AG04450 (cell line): Measurements from ENCODE around the gene NOXA1. TPM values are rescaled to one million over a fixed set of nuclear protein-coding genes. Genes with fewer than 3 reads are reported as not detected.

Experiments used
- CTCF ChIA-PET: fragments of 300-600, 350-600 bp; formaldehyde crosslinking; extraction: SDS; loops from one replicate; lab custom pipeline; 2022; ENCODE audit warnings: antibody characterized with exemption, inconsistent platforms; lab: Charles Lee
- POLR2A ChIA-PET: fragments of 350-600 bp; formaldehyde crosslinking; extraction: SDS; loops from one replicate; lab custom pipeline; 2021; ENCODE audit warnings: antibody characterized with exemption, inconsistent platforms; lab: Yijun Ruan, JAX
- DNase-seq: peaks from one replicate; pipeline ENCODE4 v3.0.0-alpha.2; 2011; ENCODE audit warnings: low read depth, low spot score
- H3K27ac ChIP-seq: one replicate; pipeline ENCODE4 v1.5.1; 2012; ENCODE audit warnings: low read depth, low read length, control low read depth
- H3K27me3 ChIP-seq: one replicate; pipeline ENCODE4 v1.6.0; 2012; ENCODE audit warnings: low read length; ENCODE audit not compliant: control insufficient read depth, insufficient read depth
- H3K4me3 ChIP-seq: 2 replicates; pipeline ENCODE4 v1.5.1; 2011; ENCODE audit warnings: mild to moderate bottlenecking, low read depth, low read length, control low read depth
- H3K9me3 ChIP-seq: 2 replicates; pipeline ENCODE4 v1.5.1; 2012; ENCODE audit warnings: low read length; ENCODE audit not compliant: control insufficient read depth, insufficient read depth
- CTCF ChIP-seq: IDR thresholded peaks from 2 replicates; pipeline ENCODE4 v1.5.1; 2011; ENCODE audit warnings: low read depth, low read length, control low read depth, inconsistent platforms
- polyA plus RNA-seq: library from polyadenylated mRNA; depleted of rRNA; stranded (reverse); fragments of >200 nt; gene quantifications from 2 replicates; pipeline ENCODE4 v1.2.3, GENCODE V29; 2011

Gene NOXA1
- polyA plus RNA-seq, 1 experiment: 0.06 TPM

DNA sequence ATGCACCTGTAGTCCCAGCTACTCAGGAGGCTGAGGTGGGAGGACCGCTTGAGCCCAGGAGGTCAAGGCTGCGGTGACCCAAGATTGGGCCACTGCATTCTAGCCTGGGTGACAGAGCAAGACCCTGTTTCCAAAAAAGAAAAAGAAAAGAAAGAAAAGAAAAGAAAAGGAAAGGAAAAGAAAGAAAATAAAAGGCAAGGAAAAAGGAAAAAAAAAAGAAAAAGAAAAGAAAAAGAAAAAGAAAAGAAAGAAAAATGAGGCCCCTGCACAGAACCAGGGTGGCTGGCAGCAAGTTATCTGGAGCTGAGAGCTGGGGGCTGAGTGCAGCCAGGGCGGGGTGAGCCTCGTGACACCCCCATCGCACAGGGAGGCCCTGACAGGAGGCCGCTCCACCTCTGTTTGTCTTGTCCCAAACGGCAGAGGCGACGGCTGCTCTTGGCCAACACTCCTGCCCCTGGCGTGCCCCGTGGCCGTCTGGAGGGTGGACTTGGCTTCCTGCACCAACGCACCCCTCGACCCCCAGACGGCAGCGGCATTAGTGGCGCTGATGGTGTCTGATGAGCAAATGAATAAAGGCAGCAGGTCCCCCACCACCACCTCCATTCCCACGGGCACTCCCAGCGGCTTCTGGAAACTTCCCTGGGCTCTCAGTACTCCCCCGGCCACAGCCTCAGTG is 17.0 kb upstream of the NOXA1 start:
- Histone ChIP-seq H3K27me3 (no peaks in the 10 kb centered on the region), H3K4me3 (no peak overlapping the region), H3K27ac (no peak overlapping the region), H3K9me3 (peaks cover 3% of the 10 kb centered on the region; the same call in 1 of the 2 replicates)
- CTCF ChIA-PET: interaction anchor here (0.6 to 1.0 kb wide), 3 partner anchors 100 to 110 kb away, joined by 3 read pairs; partner anchors contain the start of gene NRARP
- POLR2A ChIA-PET: no interaction called here
- TF ChIP-seq CTCF: no peak
- no peak for DNase-seq

- CTCF ChIA-PET: no interaction called here
- no peak for DNase-seq
- peak; percentile 66 for TF ChIP-seq CTCF
- POLR2A ChIA-PET: no interaction called here
- peak overlapping the region; percentile 48 for H3K4me3 ChIP-seq
- no peak overlapping the region for H3K27ac ChIP-seq
- no peaks in the 10 kb centered on the region for H3K27me3 ChIP-seq
- no peaks in the 10 kb centered on the region; the same call in 1 of the 2 replicates for H3K9me3 ChIP-seq
These were observed 16.2 kb upstream of the NOXA1 start for GRCh38 chr9:137406876-137407589.

DNA sequence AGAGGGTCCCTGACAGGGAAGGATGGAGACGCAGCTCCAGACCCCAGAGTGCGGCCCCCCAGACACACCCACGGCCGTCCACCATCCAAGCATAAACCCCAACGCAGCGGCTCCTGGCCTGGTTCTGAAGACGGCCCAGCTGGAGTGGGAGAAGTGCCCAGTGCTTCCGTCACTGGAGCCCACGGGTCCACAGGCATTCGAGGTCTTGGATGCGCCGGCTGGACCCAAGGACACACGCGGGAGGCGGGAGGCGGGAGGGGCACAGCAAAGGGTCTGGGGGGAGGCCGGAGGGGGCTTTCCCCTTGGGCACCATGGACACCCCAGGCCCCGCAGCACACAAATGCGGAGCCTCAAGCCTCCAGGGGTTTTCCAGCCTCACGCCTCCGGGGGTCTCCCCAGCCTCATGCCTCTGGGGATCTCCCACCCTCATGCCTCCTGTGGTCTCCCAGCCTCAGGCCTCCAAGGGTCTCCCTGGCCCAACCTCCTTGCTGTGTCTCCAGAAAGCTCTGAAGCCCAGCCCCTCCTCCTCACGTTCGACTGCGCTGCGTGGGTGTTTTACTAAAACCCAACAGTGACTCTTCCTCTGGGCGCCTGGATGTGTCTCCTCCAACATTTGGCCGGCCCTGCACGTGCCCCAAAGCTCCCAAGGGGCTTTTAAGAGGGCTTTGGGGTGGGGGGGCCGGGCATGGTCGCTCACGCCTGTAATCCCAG is 15.4 kb upstream of the NOXA1 start:
- POLR2A ChIA-PET: interaction anchor here (0.6 kb wide), 2 partner anchors 113 to 167 kb away, joined by 3 read pairs; no protein-coding TSS in a partner anchor
- CTCF ChIA-PET: interaction anchor here (0.6 kb wide), 1 partner anchor 110 kb away, joined by 5 read pairs; no protein-coding TSS in a partner anchor
- Histone ChIP-seq H3K9me3 (no peaks in the 10 kb centered on the region; the same call in 1 of the 2 replicates), H3K27ac (no peak overlapping the region), H3K27me3 (no peaks in the 10 kb centered on the region), H3K4me3 (no peak overlapping the region)
- no peak for DNase-seq
- TF ChIP-seq CTCF: no peak

GRCh38 chr9:137408651-137409405 is 14.4 kb upstream of the NOXA1 start:
- Histone ChIP-seq H3K27ac (no peak overlapping the region), H3K9me3 (no peaks in the 10 kb centered on the region; the same call in 1 of the 2 replicates), H3K27me3 (no peaks in the 10 kb centered on the region), H3K4me3 (no peak overlapping the region)
- DNase-seq: no peak
- no peak for TF ChIP-seq CTCF
- CTCF ChIA-PET: interaction anchor here (1.4 to 2.1 kb wide), 2 partner anchors 15 to 172 kb away, joined by 4 to 7 read pairs; partner anchors contain the start of genes EXD3 and NOXA1
- POLR2A ChIA-PET: no interaction called here
